NCI-H128 (cell line): ENCODE results near the gene CMSS1.

ENCODE experiments used
- DNase-seq: peaks from one replicate; lab custom pipeline; 2025; ENCODE audit not compliant: unreplicated experiment; lab: John Stamatoyannopoulos, UW

The CMSS1 gene

DNA sequence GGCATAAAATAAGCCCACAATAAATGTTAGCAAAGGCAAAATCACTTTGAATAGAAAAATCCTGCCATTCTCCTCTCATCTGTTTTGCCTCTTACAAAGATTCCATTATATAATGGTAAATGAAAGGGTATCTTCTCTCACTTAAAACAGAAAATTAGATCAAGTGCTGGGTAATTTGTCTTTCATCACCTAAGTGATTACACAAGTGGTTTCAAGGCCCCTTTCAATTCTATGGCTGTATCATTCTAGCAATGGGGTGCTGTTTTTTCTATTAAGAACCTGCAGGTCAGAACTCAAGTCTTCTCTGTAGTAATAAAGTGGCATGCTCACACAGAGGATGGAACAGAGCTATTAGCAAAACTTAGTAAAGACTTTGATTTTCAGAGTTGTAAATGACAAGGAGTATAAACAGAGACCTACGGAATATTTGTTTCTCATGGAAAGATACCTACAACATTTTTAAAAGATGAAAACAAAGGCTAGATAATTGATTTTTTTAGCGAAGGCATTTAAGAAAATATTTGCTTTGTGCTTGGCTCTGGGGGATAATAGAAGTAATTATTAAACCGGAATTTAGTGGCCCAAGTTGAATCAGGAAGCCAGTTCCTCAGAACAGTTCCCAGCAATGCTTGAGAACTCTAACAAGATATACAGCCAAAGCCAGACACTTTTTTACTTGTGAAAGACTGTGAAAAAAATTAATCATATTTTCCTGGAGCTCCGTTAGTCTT is 137.4 kb downstream of the CMSS1 start:
- no peak for DNase-seq

GRCh38 chr3:99955773-99956562 is 138.3 kb downstream of the CMSS1 start:
- no peak for DNase-seq

DNA sequence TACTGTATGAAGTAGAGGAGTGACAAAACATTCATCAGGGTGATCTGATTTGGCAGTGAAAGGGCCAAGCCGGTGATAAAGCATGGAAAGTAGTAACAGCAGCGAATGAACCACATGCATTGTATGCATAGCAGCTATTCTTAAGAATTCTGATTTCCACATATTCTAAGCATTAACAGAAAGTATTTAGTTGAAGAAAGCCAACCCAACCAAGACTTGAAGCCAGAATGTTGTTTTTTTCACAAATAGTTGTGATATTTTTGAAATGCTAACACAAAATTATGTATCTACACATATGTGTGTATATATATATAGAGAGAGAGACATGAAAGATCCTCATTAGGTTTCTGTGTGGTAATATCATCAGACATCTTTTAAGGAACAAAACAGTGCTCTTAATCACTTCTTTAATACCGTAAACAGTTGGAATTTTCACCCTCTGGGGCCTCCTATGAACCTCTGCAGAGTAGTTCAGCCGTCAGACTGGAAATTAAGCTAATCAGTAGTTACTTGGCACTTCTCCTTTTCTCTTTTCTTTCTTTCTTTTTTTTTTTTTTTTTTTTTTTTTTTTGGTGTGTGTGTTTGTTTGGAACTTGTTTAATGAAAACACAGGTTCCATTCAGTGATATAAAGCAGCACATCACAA is 139.6 kb downstream of the CMSS1 start:
- DNase-seq: no peak

- no peak for DNase-seq
Observed at GRCh38 chr3:99958222-99958912, 140.7 kb downstream of the CMSS1 start.

DNA sequence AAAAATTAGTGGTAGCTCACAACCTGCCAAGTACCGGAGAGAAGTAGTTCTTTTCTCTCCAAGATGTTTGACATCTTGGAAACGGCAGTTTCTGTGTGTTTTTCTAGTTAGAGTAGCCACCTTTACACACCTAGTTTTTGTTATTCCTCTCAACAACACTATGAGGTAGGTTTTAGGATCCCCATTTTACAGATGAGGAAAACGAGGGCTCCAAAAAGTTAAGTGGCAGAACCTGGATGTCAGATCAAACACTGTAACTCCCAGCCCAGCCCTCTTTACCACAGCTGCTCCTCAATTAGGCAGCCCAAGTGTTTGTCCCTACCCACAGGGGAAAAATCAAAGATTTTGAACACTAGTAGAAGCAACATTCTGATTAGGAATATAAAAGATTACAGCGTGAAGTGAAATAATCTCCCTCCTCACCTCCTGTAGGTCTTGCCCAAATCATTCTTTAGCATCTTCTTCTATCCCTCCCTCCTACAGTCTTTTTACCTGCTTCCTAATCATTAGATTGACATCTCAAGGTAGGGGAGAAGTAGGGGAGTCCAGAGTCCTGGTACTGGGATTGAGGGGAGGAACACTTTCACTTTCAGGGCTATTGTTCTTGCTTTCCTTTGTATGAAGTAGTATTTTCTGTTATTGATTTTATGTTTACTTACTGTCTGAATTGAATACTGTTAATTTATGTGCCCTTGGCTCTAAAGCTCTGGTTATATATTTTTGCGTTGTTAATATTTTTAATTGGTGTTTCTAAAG is 142.6 kb downstream of the CMSS1 start:
- DNase-seq: no peak

- no peak for DNase-seq
Observed at GRCh38 chr3:99960941-99961340, 143.3 kb downstream of the CMSS1 start.

DNA sequence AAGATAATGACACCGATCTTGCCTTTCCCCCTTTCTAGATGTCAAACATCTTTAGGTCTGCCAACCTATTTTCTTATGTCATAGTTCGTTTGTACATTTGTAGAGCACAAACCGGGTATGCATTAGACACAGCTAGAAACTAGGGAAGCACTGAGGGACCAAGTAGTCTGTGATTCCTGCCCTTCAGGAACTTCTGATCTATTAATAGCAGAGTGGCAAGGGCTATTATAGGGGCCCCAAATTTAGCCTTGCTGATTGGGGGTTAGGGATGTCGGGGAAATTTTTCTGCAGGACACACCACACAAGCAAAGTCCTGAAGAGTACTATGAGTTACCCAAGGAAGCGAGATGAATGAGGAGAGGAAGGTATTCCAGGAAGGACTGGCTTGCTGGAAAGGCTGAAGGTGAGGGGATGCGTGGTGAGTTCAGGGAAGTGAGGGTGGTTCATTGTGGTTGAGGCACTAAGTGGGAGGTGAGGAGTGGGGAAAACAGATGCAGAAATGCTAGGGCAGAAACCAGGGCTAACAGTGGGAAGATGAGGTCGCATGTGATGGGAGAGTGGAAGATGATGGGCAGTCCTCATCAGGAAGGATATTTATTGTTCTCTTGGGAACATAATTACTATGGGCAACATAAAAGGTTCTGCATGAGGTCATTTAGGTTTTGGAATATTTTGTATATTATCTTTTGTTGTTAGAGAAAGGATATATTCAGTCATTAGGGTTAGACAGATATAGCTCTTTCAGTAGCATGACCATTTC is 144.3 kb downstream of the CMSS1 start:
- DNase-seq: no peak

- DNase-seq: no peak
Observed at GRCh38 chr3:99962703-99963102, 145.0 kb downstream of the CMSS1 start.

GRCh38 chr3:99965077-99965476 is 147.4 kb downstream of the CMSS1 start:
- DNase-seq: no peak

- DNase-seq: no peak
Observed at GRCh38 chr3:99965681-99966408, 148.2 kb downstream of the CMSS1 start.

GRCh38 chr3:99966662-99967416 is 149.2 kb downstream of the CMSS1 start:
- no peak for DNase-seq

DNA sequence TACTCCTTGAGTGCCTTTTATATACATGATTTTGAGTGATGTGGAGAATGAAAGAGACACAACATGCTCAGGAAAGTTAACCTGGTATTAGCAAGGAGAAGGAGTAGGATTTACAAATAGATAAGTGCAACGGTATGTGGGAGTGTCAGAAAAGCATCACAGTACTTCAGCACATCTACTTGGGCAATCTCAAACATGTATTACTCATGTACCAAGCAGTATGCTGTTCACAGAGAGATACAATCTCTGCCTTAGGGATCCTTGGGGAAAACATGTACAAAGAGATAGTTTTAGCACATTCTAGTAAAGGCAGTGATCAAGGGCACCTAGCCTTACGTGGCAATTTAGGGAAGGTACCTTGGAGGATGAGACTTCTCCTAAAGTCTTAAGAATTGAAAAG is 150.1 kb downstream of the CMSS1 start:
- DNase-seq: no peak

- no peak for DNase-seq
Observed at GRCh38 chr3:99969136-99969535, 151.5 kb downstream of the CMSS1 start.

DNA sequence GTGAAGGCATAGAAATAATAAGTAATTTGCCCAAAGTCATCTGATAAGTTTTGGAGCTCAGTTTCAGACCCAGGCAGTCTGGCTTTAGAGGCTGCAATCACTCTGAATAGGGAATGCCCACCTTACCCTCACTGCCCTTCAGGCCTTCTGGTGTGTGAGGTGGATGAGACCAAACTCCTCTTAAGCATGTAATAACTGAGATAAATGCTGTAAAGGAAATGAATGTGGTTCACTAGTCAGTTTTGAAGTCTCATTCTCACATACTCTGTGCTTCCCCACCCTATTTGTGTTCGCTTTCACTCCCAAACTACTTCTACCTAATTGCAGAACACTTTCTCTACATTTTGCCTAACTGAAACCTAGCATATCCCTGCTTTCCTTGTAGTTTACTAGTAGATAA is 152.5 kb downstream of the CMSS1 start:
- no peak for DNase-seq

GRCh38 chr3:99971761-99972160 is 154.1 kb downstream of the CMSS1 start:
- no peak for DNase-seq

GRCh38 chr3:99972380-99973104 is 154.9 kb downstream of the CMSS1 start:
- no peak for DNase-seq

- no peak for DNase-seq
Observed at GRCh38 chr3:99974989-99975388, 157.3 kb downstream of the CMSS1 start.

- no peak for DNase-seq
Observed at GRCh38 chr3:99976584-99976983, 158.9 kb downstream of the CMSS1 start.
